Esophagus (tissue), 2 donors: Measurements from ENCODE around the gene INPP4B. TPM values are rescaled to one million over a fixed set of nuclear protein-coding genes. Genes with fewer than 3 reads are reported as not detected.
"Not testable (repeated sequence)": the region's sequence is repeated elsewhere in the genome, so short reads cannot be mapped to it uniquely, and the experiment has no call there.

Experiments used
- H3K27ac ChIP-seq, 2 donors: one replicate each; pipeline ENCODE4 v1.5.1; 2013; ENCODE audit warnings: low read depth in 2 of 2, mild to moderate bottlenecking in 2 of 2, inconsistent platforms in 1 of 2, low read length in 1 of 2, moderate library complexity in 1 of 2
- H3K27me3 ChIP-seq, 2 donors: one replicate each; pipeline ENCODE4 v1.6.1; 2013; ENCODE audit warnings: low read length in 2 of 2, control low read depth in 1 of 2, mild to moderate bottlenecking in 1 of 2; ENCODE audit not compliant: insufficient read depth in 2 of 2, control insufficient read depth in 1 of 2
- H3K36me3 ChIP-seq, 2 donors: one replicate each; pipeline ENCODE4 v1.6.1; 2013; ENCODE audit warnings: low read length in 1 of 2; ENCODE audit not compliant: control insufficient read depth in 2 of 2, insufficient read depth in 2 of 2
- H3K4me1 ChIP-seq, 2 donors: one replicate each; pipeline ENCODE4 v1.6.1; 2013; ENCODE audit warnings: low read length in 1 of 2; ENCODE audit not compliant: control insufficient read depth in 2 of 2, insufficient read depth in 2 of 2
- H3K4me3 ChIP-seq, 2 donors: one replicate each; pipeline ENCODE4 v1.5.1; 2013; ENCODE audit warnings: low read length in 2 of 2, mild to moderate bottlenecking in 2 of 2, low read depth in 1 of 2, moderate library complexity in 1 of 2
- H3K9me3 ChIP-seq, 2 donors: one replicate each; pipeline ENCODE4 v1.6.1; 2013; ENCODE audit warnings: mild to moderate bottlenecking in 2 of 2, low read depth in 1 of 2, low read length in 1 of 2, moderate library complexity in 1 of 2; ENCODE audit not compliant: control insufficient read depth in 2 of 2, insufficient read depth in 1 of 2
- WGBS, 2 donors: extraction: QIAGEN DNeasy Blood & Tissue Kit; methylation state at CpG; one replicate each; pipeline ENCODE4 v1.1.7; 2013; 5-methylcytosine and 5-hydroxymethylcytosine counted together
- polyA plus RNA-seq, 2 donors: library from polyadenylated mRNA; stranded (reverse); fragments of 200-250 nt; gene quantifications; one replicate each; pipeline ENCODE4 v1.2.3, GENCODE V29; 2013
- donor health status: healthy with polysubstance abuse.
- donor health status: Bipolar disorder and iron deficiency.

Gene INPP4B
- polyA plus RNA-seq, 2 donors, result 2.5 to 4.4 TPM

DNA sequence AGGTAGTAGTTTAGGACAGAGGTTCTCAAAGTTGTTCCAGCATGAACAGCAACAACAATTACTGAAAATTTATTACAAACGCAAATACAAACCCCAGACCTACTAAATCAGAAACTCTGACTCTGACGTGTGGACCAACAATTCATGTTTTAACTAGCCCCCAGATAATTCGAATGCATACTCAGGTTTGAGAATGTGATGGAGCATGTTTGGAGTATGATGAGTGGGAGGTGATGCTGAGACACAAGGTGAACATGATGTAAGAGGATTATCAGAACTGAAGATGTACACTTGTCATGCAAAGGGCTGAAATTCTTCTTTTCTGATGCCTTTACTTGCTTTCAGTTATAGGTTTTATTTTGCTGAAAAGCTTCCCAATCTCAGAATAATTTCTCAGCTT is 323.0 kb downstream of the INPP4B start:
- 50 to 73% methylated on average over 3 of the region's 3 CpGs for WGBS, 2 donors
- Histone ChIP-seq H3K27me3 (no peaks in the 10 kb centered on the region), H3K9me3 (no peaks in the 10 kb centered on the region), H3K36me3 (no peaks in the 10 kb centered on the region), H3K4me3 (no peak overlapping the region), H3K27ac (no peak overlapping the region), H3K4me1 (no peaks in the 10 kb centered on the region)

DNA sequence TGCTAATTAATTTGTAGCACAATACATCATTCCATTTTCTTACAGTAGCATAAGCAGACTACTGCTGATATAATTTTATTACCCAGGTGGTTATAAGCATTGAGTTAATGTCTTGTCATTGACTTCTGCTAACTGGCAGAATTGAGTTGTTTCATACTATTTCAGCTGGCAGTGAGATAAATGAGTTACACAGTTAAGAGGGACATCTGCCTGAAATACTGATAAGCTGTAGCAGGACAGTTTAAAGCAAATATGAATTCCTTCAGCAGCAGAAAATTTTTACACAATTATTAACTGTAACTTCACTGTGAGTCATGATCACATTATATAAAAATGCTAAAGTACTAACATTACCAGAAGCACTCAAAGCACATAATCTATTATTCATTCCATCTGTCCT is 326.8 kb downstream of the INPP4B start:
- H3K36me3 ChIP-seq, result no peaks in the 10 kb centered on the region
- H3K27me3 ChIP-seq, result no peaks in the 10 kb centered on the region
- no peak overlapping the region for H3K4me3 ChIP-seq
- H3K4me1 ChIP-seq, result no peaks in the 10 kb centered on the region
- no peaks in the 10 kb centered on the region for H3K9me3 ChIP-seq
- no peak overlapping the region for H3K27ac ChIP-seq

DNA sequence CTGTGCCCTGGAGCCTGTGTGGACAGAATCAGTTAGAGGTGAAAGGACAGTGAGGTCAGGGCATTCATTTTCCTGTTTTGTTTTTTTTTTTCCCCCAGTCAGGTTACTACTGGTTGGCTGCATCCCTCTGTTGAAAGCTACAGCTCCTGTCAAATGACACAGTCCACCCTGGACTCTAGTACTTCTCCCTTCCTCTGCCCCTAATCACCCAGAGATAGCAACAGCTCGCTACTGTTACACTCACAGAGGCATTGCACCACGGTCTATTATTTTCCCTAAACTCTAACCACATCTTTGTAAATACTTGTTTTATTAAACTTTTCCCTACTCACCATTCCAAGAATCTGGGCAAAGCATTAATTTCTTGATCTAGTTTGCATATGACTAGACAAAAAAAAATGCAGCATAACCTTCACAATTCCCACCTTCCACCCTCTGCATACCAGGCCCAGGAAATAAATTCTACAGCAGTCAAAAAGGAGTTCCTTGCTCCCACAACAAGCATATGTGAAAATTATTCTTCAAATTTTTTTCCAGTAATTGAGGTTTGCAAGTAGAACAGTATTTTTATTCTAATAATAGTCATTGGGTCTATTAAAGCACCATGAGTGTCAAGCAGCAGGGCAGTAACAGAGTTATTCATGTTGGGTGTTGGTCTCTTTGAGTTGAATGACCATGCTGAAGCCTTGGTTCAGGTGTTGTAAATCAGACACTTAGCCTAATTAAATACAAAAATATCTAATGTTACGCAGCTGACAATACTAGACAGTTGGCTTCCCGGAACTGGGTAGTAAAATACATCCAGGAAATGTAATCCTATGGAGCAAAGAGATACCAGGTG is 329.2 kb downstream of the INPP4B start:
- Histone ChIP-seq H3K27me3 (no peaks in the 10 kb centered on the region), H3K9me3 (no peaks in the 10 kb centered on the region), H3K27ac (no peak overlapping the region), H3K4me1 (no peaks in the 10 kb centered on the region), H3K36me3 (no peaks in the 10 kb centered on the region), H3K4me3 (no peak overlapping the region)
- WGBS, 2 donors, result 79 to 85% methylated on average over 4 of the region's 4 CpGs

DNA sequence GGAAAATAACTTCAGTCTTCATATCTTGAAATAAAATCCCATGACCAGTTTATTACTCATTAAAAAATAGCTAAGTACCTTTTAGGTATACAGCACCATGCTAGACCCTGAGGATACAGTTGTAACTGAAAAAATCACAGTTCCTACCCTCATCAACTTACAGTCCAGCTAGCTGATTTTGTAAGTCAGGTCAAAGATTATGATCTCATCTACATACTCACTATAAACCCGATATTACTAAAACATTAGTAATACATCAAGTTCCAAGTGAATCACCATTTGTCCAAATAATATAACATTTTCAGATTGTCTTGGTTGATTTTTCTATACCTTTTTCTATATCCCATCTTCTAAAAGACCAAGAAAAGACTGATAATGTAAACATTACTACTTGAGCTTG is 333.9 kb downstream of the INPP4B start:
- H3K27ac ChIP-seq, result no peak overlapping the region
- H3K4me1 ChIP-seq, result no peaks in the 10 kb centered on the region
- H3K27me3 ChIP-seq, result no peaks in the 10 kb centered on the region
- no peaks in the 10 kb centered on the region for H3K36me3 ChIP-seq
- WGBS, 2 donors, result 70 to 74% methylated on average over 1 of the region's 1 CpG
- H3K9me3 ChIP-seq, result no peaks in the 10 kb centered on the region
- no peak overlapping the region for H3K4me3 ChIP-seq

DNA sequence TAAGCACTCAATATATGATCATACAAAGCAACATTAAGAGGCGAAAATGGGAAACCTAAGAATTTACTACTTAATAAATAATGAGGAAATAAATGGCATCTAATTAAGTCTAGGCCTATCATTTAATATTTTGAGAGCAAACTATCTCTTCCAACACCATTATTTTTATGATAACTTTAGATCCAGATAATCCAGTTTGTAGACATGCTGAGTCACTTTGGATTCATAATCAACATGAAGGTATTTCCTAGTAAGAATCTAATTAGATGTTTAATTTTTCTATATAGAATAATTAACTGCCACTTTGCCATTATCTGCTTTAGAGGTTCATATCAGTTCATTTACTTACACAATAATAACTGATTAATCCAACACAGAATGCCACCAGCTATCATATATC is 336.2 kb downstream of the INPP4B start:
- H3K4me1 ChIP-seq, result no peaks in the 10 kb centered on the region
- 97 to 100% methylated on average over 1 of the region's 1 CpG for WGBS, 2 donors
- no peaks in the 10 kb centered on the region for H3K27me3 ChIP-seq
- no peaks in the 10 kb centered on the region for H3K9me3 ChIP-seq
- H3K27ac ChIP-seq, result no peak overlapping the region
- no peaks in the 10 kb centered on the region for H3K36me3 ChIP-seq
- no peak overlapping the region for H3K4me3 ChIP-seq

DNA sequence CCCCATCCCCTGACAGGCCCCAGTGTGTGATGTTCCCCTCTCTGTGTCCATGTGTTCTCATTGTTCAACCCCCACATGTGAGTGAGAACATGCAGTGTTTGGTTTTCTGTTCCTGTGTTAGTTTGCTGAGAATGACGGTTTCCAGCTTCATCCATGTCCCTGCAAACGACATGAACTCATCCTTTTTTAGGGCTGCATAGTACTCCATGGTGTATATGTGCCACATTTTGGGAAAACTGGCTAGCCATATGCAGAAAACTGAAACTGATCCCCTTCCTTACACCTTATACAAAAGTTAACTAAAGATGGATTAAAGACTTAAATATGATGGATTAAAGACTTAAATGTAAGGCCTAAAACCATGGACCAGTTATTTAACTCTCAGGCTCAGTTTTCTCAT is 336.7 kb downstream of the INPP4B start:
- 83 to 85% methylated on average over 2 of the region's 2 CpGs for WGBS, 2 donors
- H3K27ac ChIP-seq, H3K4me1 ChIP-seq: not testable (repeated sequence)

DNA sequence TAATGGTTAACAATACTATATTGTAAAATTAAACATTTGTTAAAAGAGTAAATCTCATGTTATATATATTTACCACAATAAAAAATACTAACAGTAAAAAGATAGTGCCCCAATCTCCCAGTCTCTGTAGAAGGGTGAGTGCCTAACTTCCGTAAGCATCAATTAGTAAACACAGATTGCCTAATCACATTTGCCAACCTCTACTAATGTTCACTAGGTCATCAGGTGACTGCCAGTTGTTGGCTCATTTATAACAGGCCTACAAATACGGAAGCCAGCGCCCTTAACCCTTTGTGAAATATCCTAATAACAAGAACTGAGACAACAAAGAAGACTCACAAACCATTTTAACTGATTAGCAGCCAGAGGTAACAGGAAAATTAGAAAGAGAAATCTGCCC is 345.1 kb downstream of the INPP4B start:
- H3K27me3 ChIP-seq, result no peaks in the 10 kb centered on the region
- no peak overlapping the region for H3K4me3 ChIP-seq
- H3K36me3 ChIP-seq, result no peaks in the 10 kb centered on the region
- no peaks in the 10 kb centered on the region for H3K9me3 ChIP-seq
- no peaks in the 10 kb centered on the region for H3K4me1 ChIP-seq
- H3K27ac ChIP-seq, result no peak overlapping the region
- WGBS, 2 donors, result 70 to 80% methylated on average over 3 of the region's 3 CpGs

More for the DNA sequence above, 336.7 kb downstream of the INPP4B start:
- not testable (repeated sequence) for H3K36me3 ChIP-seq, H3K4me3 ChIP-seq, H3K27me3 ChIP-seq, H3K9me3 ChIP-seq

DNA sequence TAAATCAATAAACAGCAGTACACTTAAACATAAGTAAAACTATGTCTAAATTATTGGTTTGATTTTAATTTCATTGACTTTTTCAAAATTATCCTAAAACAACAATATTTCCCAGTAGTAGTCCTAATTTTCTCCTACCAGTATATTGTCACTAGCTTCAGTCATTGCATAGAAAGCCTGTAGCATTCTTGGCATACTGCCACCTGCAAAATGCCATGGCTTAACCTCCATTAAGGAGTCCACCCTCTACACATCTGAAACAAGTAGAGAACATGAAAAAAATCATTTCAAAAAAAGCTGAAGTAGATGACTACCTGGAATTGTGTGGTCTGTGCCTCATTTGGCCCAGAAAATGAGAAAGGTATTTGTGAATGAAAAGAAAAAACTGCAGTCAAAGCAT is 348.5 kb downstream of the INPP4B start:
- H3K27ac ChIP-seq, result no peak overlapping the region

DNA sequence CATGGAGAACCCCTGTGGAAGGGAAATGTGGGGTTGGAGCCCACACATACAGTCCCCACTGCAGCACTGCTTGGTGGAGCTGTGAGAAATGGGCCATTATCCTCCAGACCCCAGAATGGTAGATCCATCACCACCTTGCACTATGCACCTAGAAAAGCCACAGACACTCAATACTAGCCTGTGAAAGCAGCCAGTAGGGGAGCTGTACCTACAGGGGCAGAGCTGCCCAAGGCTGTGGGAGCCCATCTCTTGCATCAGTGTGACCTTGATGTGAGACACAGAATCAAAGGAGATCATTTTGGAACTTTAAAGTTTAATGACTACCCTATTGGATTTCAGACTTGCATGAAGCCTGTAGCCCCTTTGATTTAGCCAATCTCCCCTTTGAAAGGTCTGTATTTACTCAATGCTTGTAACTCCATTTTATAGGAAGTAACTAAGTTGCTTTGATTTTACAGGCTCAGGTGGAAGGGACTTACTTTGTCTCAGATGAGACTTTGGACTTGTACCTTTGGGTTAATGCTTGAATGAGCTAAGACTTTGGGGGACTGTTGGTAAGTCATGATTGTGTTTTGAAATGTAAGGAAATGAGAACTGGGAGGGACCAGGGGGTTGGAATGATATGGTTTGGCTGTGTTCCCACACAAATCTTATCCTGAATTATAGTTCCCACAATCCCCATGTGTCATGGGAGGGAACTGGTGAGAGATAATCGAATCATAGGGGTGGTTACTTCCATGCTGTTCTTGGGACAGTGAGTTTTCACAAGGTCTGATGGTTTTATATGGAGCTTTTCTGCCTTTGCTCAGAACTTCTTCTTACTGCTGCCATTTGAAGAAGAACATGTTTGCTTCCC is 352.6 kb downstream of the INPP4B start:
- H3K9me3 ChIP-seq, result no peaks in the 10 kb centered on the region

More for the DNA sequence above, 348.5 kb downstream of the INPP4B start:
- H3K4me3 ChIP-seq, result no peak overlapping the region
- H3K27me3 ChIP-seq, result no peaks in the 10 kb centered on the region
- H3K4me1 ChIP-seq, result no peaks in the 10 kb centered on the region
- no peaks in the 10 kb centered on the region for H3K9me3 ChIP-seq
- H3K36me3 ChIP-seq, result no peaks in the 10 kb centered on the region

More for the DNA sequence above, 352.6 kb downstream of the INPP4B start:
- Histone ChIP-seq H3K4me3 (no peak overlapping the region), H3K4me1 (no peaks in the 10 kb centered on the region), H3K36me3 (no peaks in the 10 kb centered on the region), H3K27ac (no peak overlapping the region), H3K27me3 (no peaks in the 10 kb centered on the region)
- WGBS, 2 donors, result 71 to 73% methylated on average over 1 of the region's 1 CpG
